Suprapubic skin (tissue), 4 donors: Measurements from ENCODE around the gene CDC5L.
"Not testable (repeated sequence)": the region's sequence is repeated elsewhere in the genome, so short reads cannot be mapped to it uniquely, and the experiment has no call there.

Source experiments
- CTCF ChIP-seq, 2 donors: fragments of 200-600 bp in 1 of 2; fragments of 450-650 bp in 1 of 2; sonication (generic) in 1 of 2; IDR thresholded peaks; one replicate each; pipeline ENCODE4 v1.5.1; 2016 to 2019; ENCODE audit warnings: antibody characterized with exemption in 2 of 2, mild to moderate bottlenecking in 1 of 2, moderate library complexity in 1 of 2
- EP300 ChIP-seq: sonication (generic); formaldehyde crosslinking; IDR thresholded peaks from one replicate; pipeline ENCODE4 v1.6.1; 2017; ENCODE audit warnings: antibody characterized with exemption
- POLR2A ChIP-seq, 2 donors: fragments of 450-650 bp; IDR thresholded peaks; one replicate each; pipeline ENCODE4 v1.6.1; 2017; ENCODE audit warnings: antibody characterized with exemption in 2 of 2, mild to moderate bottlenecking in 2 of 2, moderate library complexity in 2 of 2
- POLR2AphosphoS5 ChIP-seq, 3 donors: sonication (generic); formaldehyde crosslinking; IDR thresholded peaks; one replicate each; pipeline ENCODE4 v1.6.1; 2017; ENCODE audit warnings: antibody characterized with exemption in 3 of 3

GRCh38 chr6:44449181-44449580, 61.7 kb downstream of the CDC5L start:
- not testable (repeated sequence) for TF ChIP-seq POLR2A (IDR thresholded peaks at IDR 0.05); CTCF (IDR thresholded peaks at IDR 0.05); POLR2AphosphoS5 (IDR thresholded peaks at IDR 0.05); EP300
